H1 (cell line): Measurements from ENCODE around the gene AFAP1L2. TPM values are rescaled to one million over a fixed set of nuclear protein-coding genes. Genes with fewer than 3 reads are reported as not detected.

Experiments used
- CTCF ChIA-PET: fragments of 300-600 bp; sonication (Branson Sonifier 250); formaldehyde crosslinking; loops from one replicate; lab custom pipeline; 2021; ENCODE audit not compliant: partially characterized antibody; lab: Charles Lee
- POLR2A ChIA-PET: fragments of 300-600 bp; sonication (Branson Sonifier 250); formaldehyde crosslinking; loops from one replicate; lab custom pipeline; 2021; ENCODE audit warnings: inconsistent platforms; ENCODE audit not compliant: partially characterized antibody; lab: Charles Lee
- DNase-seq, 2 experiments: peaks; one replicate each; pipeline versions ENCODE4 v3.0.0 to v3.0.0-alpha.2; 2010 to 2022; ENCODE audit warnings: low spot score in 2 of 2, low read depth in 1 of 2, mixed read lengths in 1 of 2
- FAIRE-seq: peaks from 2 replicates; lab custom pipeline; 2011; peaks lifted over from hg19 to GRCh38; lab: Jason Lieb, UNC
- H2AFZ ChIP-seq: 2 replicates; pipeline ENCODE4 v1.8.1; 2012; ENCODE audit warnings: low read length, inconsistent platforms
- H2AK5ac ChIP-seq: 2 replicates; pipeline ENCODE4 v1.6.1; 2013; ENCODE audit warnings: low read depth, low read length
- H2BK120ac ChIP-seq: replicated peaks from 2 replicates; pipeline ENCODE3; 2013; ENCODE audit warnings: low read depth, low read length, inconsistent platforms
- H2BK12ac ChIP-seq: 2 replicates; pipeline ENCODE4 v1.6.1; 2013; ENCODE audit warnings: low read depth, low read length
- H2BK15ac ChIP-seq: 2 replicates; pipeline ENCODE4 v1.6.1; 2013; ENCODE audit warnings: low read length
- H2BK20ac ChIP-seq: 2 replicates; pipeline ENCODE4 v1.6.1; 2013; ENCODE audit warnings: low read length
- H2BK5ac ChIP-seq: 2 replicates; pipeline ENCODE4 v1.6.1; 2013; ENCODE audit warnings: low read depth, low read length
- H3K14ac ChIP-seq: 2 replicates; pipeline ENCODE4 v1.6.1; 2013; ENCODE audit warnings: inconsistent platforms; ENCODE audit not compliant: insufficient read length
- H3K18ac ChIP-seq: 2 replicates; pipeline ENCODE4 v1.6.1; 2013; ENCODE audit warnings: low read length; ENCODE audit errors: extremely low read depth
- H3K23ac ChIP-seq: 2 replicates; pipeline ENCODE4 v1.6.1; 2013; ENCODE audit warnings: inconsistent platforms; ENCODE audit not compliant: insufficient read length
- H3K23me2 ChIP-seq: 2 replicates; pipeline ENCODE4 v1.6.1; 2013; ENCODE audit warnings: low read depth, low read length
- H3K27ac ChIP-seq: 2 replicates; pipeline ENCODE4 v1.6.1; 2011; ENCODE audit warnings: low read depth, low read length, inconsistent platforms
- H3K27me3 ChIP-seq, 4 experiments: replicated peaks in 1 of 4; 1 replicate in 1 of 4; 2 replicates in 3 of 4; pipeline versions ENCODE4 v1.6.1 to v1.8.1; 2011 to 2013; ENCODE audit warnings: low read length in 3 of 4, mild to moderate bottlenecking in 3 of 4, inconsistent platforms in 2 of 4, mixed read lengths in 2 of 4, moderate library complexity in 1 of 4; ENCODE audit not compliant: control insufficient read depth in 3 of 4, insufficient read depth in 3 of 4; ENCODE audit errors: extremely low read depth in 1 of 4
- H3K36me3 ChIP-seq, 4 experiments: 2 replicates each; pipeline versions ENCODE4 v1.6.1 to v1.8.1; 2011 to 2013; ENCODE audit warnings: mild to moderate bottlenecking in 4 of 4, low read length in 3 of 4, moderate library complexity in 2 of 4, control low read depth in 1 of 4, inconsistent platforms in 1 of 4; ENCODE audit not compliant: insufficient read depth in 4 of 4, control insufficient read depth in 2 of 4
- H3K4ac ChIP-seq: replicated peaks from 2 replicates; pipeline ENCODE3; 2013; ENCODE audit warnings: low read length, low read depth, mixed read lengths, inconsistent platforms; ENCODE audit not compliant: insufficient read length
- H3K4me1 ChIP-seq, 4 experiments: replicated peaks in 1 of 4; 1 replicate in 1 of 4; 2 replicates in 3 of 4; pipeline versions ENCODE4 v1.6.1 to v1.8.1; 2011 to 2013; ENCODE audit warnings: low read length in 3 of 4, inconsistent platforms in 2 of 4, mixed read lengths in 1 of 4; ENCODE audit not compliant: insufficient read depth in 4 of 4, control insufficient read depth in 3 of 4
- H3K4me2 ChIP-seq, 2 experiments: 2 replicates each; pipeline versions ENCODE4 v1.6.1 to v1.8.1; 2011 to 2013; ENCODE audit warnings: low read depth in 2 of 2, low read length in 2 of 2, control low read depth in 1 of 2, inconsistent platforms in 1 of 2, mild to moderate bottlenecking in 1 of 2; ENCODE audit not compliant: insufficient read depth in 1 of 2
- H3K4me3 ChIP-seq, 4 experiments: fragments of 200-600, 300-600 bp in 1 of 4; sonication (generic), shearing (Covaris generic), sonication (Bioruptor Twin) in 1 of 4; 2 replicates each; pipeline versions ENCODE4 v1.5.1 to v1.8.1; 2011 to 2016; ENCODE audit warnings: low read length in 4 of 4, low read depth in 3 of 4, control low read depth in 2 of 4, inconsistent platforms in 2 of 4, mild to moderate bottlenecking in 2 of 4, mixed read lengths in 1 of 4, moderate library complexity in 1 of 4; ENCODE audit not compliant: insufficient read depth in 2 of 4; ENCODE audit errors: extremely low read depth in 1 of 4
- H3K56ac ChIP-seq: replicated peaks from 2 replicates; pipeline ENCODE3; 2013; ENCODE audit warnings: low read depth, mild to moderate bottlenecking, mixed read lengths, low read length, inconsistent platforms; ENCODE audit not compliant: insufficient read length
- H3K79me1 ChIP-seq: 2 replicates; pipeline ENCODE4 v1.6.1; 2013; ENCODE audit warnings: low read depth, low read length, control low read depth
- H3K79me2 ChIP-seq, 2 experiments: 2 replicates each; pipeline versions ENCODE4 v1.6.1 to v1.8.1; 2012 to 2013; ENCODE audit warnings: low read length in 2 of 2, mild to moderate bottlenecking in 2 of 2, inconsistent platforms in 1 of 2; ENCODE audit not compliant: insufficient read depth in 2 of 2, control insufficient read depth in 1 of 2
- H3K9ac ChIP-seq, 4 experiments: replicated peaks in 1 of 4; 1 replicate in 1 of 4; 2 replicates in 3 of 4; pipeline versions ENCODE4 v1.6.1 to v1.8.1; 2011 to 2013; ENCODE audit warnings: low read depth in 3 of 4, low read length in 3 of 4, control low read depth in 2 of 4, mild to moderate bottlenecking in 2 of 4, moderate library complexity in 2 of 4, inconsistent platforms in 1 of 4; ENCODE audit errors: extremely low read depth in 1 of 4
- H3K9me3 ChIP-seq, 2 experiments: 2 replicates each; pipeline versions ENCODE4 v1.6.1 to v1.8.1; 2012 to 2013; ENCODE audit warnings: mild to moderate bottlenecking in 2 of 2, moderate library complexity in 2 of 2, control low read depth in 1 of 2, inconsistent platforms in 1 of 2, low read depth in 1 of 2, low read length in 1 of 2, mixed read lengths in 1 of 2; ENCODE audit not compliant: insufficient read depth in 2 of 2
- H4K20me1 ChIP-seq, 2 experiments: replicated peaks in 1 of 2; 2 replicates each; pipeline versions ENCODE3 to v1.8.1; 2011 to 2013; ENCODE audit warnings: inconsistent platforms in 2 of 2, low read length in 2 of 2, mild to moderate bottlenecking in 1 of 2; ENCODE audit not compliant: insufficient read depth in 2 of 2, control insufficient read depth in 1 of 2
- H4K5ac ChIP-seq: 2 replicates; pipeline ENCODE4 v1.6.1; 2013; ENCODE audit warnings: low read length, low read depth, mixed read lengths, inconsistent platforms; ENCODE audit not compliant: insufficient read length
- H4K8ac ChIP-seq: 2 replicates; pipeline ENCODE4 v1.8.0; 2013; ENCODE audit warnings: mild to moderate bottlenecking, moderate library complexity, low read length, inconsistent platforms; ENCODE audit not compliant: insufficient read depth; ENCODE audit errors: extremely low read depth
- H4K91ac ChIP-seq: replicated peaks from 2 replicates; pipeline ENCODE3; 2013; ENCODE audit warnings: low read length, mixed read lengths, inconsistent platforms; ENCODE audit not compliant: insufficient read length
- CEBPB ChIP-seq: IDR thresholded peaks from 2 replicates; pipeline ENCODE4 v1.6.1; 2012; ENCODE audit warnings: low read depth, low read length
- CTCF ChIP-seq, 3 experiments: IDR thresholded peaks; 1 replicate in 2 of 3; 2 replicates in 1 of 3; pipeline versions ENCODE4 v1.5.1 to v1.6.1; 2011; ENCODE audit warnings: low read length in 3 of 3, mild to moderate bottlenecking in 3 of 3, inconsistent platforms in 2 of 3, low read depth in 1 of 3, moderate library complexity in 1 of 3; ENCODE audit not compliant: insufficient read depth in 1 of 3; ENCODE audit errors: control extremely low read depth in 1 of 3
- EZH2 ChIP-seq: fragments of 200-600 bp; sonication (generic); IDR thresholded peaks from 2 replicates; pipeline ENCODE4 v1.7.1; 2012; ENCODE audit warnings: low read depth, mild to moderate bottlenecking, moderate library complexity, low read length, inconsistent platforms; ENCODE audit not compliant: severe bottlenecking
- JUND ChIP-seq: IDR thresholded peaks from 2 replicates; pipeline ENCODE4 v1.6.1; 2011; ENCODE audit warnings: mild to moderate bottlenecking, improper control_type of control experiment, low read length
- NANOG ChIP-seq: IDR thresholded peaks from 2 replicates; pipeline ENCODE4 v1.6.1; 2011; ENCODE audit warnings: low read length, low read depth, mild to moderate bottlenecking, inconsistent platforms; ENCODE audit not compliant: insufficient read depth, poor library complexity, severe bottlenecking
- RFX5 ChIP-seq: IDR thresholded peaks from 2 replicates; pipeline ENCODE4 v1.6.1; 2011; ENCODE audit warnings: low read depth, low read length, improper control_type of control experiment, borderline replicate concordance
- SIN3A ChIP-seq, 2 experiments: IDR thresholded peaks in 1 of 2; conservative IDR thresholded peaks in 1 of 2; 2 replicates each; pipeline ENCODE4 v1.6.1; 2011 to 2012; ENCODE audit warnings: low read length in 2 of 2, improper control_type of control experiment in 1 of 2, low read depth in 1 of 2, mild to moderate bottlenecking in 1 of 2
- SRF ChIP-seq: IDR thresholded peaks from 2 replicates; pipeline ENCODE4 v1.6.1; 2011; ENCODE audit warnings: mild to moderate bottlenecking, low read depth, low read length, moderate library complexity
- TCF12 ChIP-seq: IDR thresholded peaks from 2 replicates; pipeline ENCODE4 v1.6.1; 2011; ENCODE audit warnings: low read depth, mild to moderate bottlenecking, low read length
- TEAD4 ChIP-seq: IDR thresholded peaks from 2 replicates; pipeline ENCODE4 v1.6.1; 2012; ENCODE audit warnings: low read depth, low read length, inconsistent platforms, mixed read lengths
- ZNF274 ChIP-seq: IDR thresholded peaks from 2 replicates; pipeline ENCODE4 v1.7.0; 2012; ENCODE audit warnings: low read length, borderline replicate concordance; ENCODE audit errors: extremely low read depth
- WGBS, 2 experiments: shearing (Covaris generic) in 1 of 2; methylation state at CpG; one replicate each; pipeline versions ENCODE4 v1.1.6 to v1.1.7; 2013 to 2015; ENCODE audit warnings: low lambda C conversion rate in 2 of 2, mixed read lengths in 2 of 2, inconsistent platforms in 1 of 2, low coverage in 1 of 2, missing lambda C conversion rate in 1 of 2; ENCODE audit not compliant: insufficient replicate concordance in 2 of 2, insufficient coverage in 1 of 2, insufficient read length in 1 of 2; ENCODE audit errors: extremely low coverage in 1 of 2, missing lambda C conversion rate in 1 of 2; 5-methylcytosine and 5-hydroxymethylcytosine counted together
- polyA plus RNA-seq, 7 experiments: library from polyadenylated mRNA; depleted of rRNA in 3 of 7; stranded (reverse) in 5 of 7; unstranded in 2 of 7; fragments of >200 nt in 5 of 7; fragments of 200-250 nt in 2 of 7; gene quantifications; 1 replicate in 5 of 7; 2 replicates in 1 of 7; 4 replicates in 1 of 7; pipeline versions ENCODE4 v1.2.1 to v1.2.3, GENCODE V29; 2011 to 2013; ENCODE audit warnings: missing spikeins in 2 of 7, mixed read lengths in 2 of 7
- total RNA-seq: library from RNA; stranded (reverse); fragmentation: NEBNext Ultra II Directional; extraction: Animal tissue kit (Norgen Biotek cat#: 25700); gene quantifications from 2 replicates; pipeline ENCODE4 v1.2.1, GENCODE V29; 2021

AFAP1L2 gene
- total and polyA plus RNA-seq, 2 of the 8 experiments (the other 6 are each of a cell fraction or from before 2014, with no cell fraction given) = 3.9 to 6.4 TPM

DNA sequence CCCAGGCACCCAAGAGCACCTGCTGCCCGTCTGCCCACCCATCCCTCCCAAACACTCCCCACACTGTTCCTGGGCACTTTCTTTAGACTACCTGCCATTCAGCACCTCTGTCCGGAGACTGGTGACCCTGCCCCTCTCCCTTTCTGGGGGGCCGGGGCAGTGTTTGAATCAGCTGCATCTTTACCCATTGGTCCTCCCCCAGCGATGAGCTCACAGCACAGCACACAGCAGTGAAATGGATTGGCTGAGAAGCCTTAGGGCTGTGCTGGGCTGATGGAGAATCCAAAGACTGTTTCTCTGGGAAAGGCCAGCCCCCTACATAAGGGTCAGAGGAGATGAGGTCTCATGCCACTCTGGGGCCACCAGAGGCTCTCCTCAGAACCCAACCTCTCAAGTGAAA lies 125.0 kb downstream of the AFAP1L2 start:
- Histone ChIP-seq H3K4me1 (no peaks in the 10 kb centered on the region; a peak in 1 of 7 replicates), H3K27me3 (no peaks in the 10 kb centered on the region; a peak in 1 of 7 replicates), H3K18ac (no peak overlapping the region), H3K79me1 (no peaks in the 10 kb centered on the region), H3K27ac (no peak overlapping the region), H3K14ac (no peak overlapping the region), H4K5ac (no peak overlapping the region), H3K79me2 (no peaks in the 10 kb centered on the region), H4K8ac (no peak overlapping the region), H3K23ac (no peak overlapping the region), H2BK15ac (no peak overlapping the region), H4K20me1 (no peaks in the 10 kb centered on the region), H4K91ac (no peak overlapping the region), H2AFZ (no peak overlapping the region), H3K4ac (no peak overlapping the region), H2AK5ac (no peak overlapping the region), H2BK5ac (no peak overlapping the region), H3K9ac (no peak overlapping the region), H2BK12ac (no peak overlapping the region), H3K4me3 (no peak overlapping the region), H3K23me2 (no peaks in the 10 kb centered on the region), H2BK120ac (no peak overlapping the region), H3K56ac (no peak overlapping the region), H3K4me2 (no peak overlapping the region), H3K36me3 (no peaks in the 10 kb centered on the region), H3K9me3 (no peaks in the 10 kb centered on the region), H2BK20ac (no peak overlapping the region)
- DNase-seq (no peak), FAIRE-seq (no peak)
- ChIA-PET POLR2A (no interaction called here), CTCF (interaction anchor here (1.5 to 4.1 kb wide), 3 partner anchors 12 to 193 kb away, joined by 3 to 15 read pairs (median 4); no protein-coding TSS in a partner anchor)
- 96% methylated on average over 3 of the region's 4 CpGs; no CpG with 5 or more reads in 1 of the 2 experiments for WGBS, 2 experiments
- TF ChIP-seq SIN3A (conservative IDR thresholded peaks at IDR 0.05 in 1 of 2, IDR thresholded peaks at IDR 0.05 in 1 of 2; ENCODE audit: low read depth in 1 of 2, low read length in 2 of 2) (no peak), CEBPB (no peak), CTCF (IDR thresholded peaks at IDR 0.05; ENCODE audit: control extremely low read depth in 1 of 3, insufficient read depth in 1 of 3, low read depth in 1 of 3, low read length in 3 of 3) (no peak), ZNF274 (no peak), JUND (no peak), EZH2 (no peak), TEAD4 (no peak), NANOG (no peak), TCF12 (no peak), SRF (no peak), RFX5 (no peak)
